Inflammatory macrophage treated with lipopolysaccharide for 4 hours (primary cell): ENCODE data around the gene TMEM98.
"Not testable (repeated sequence)": the region's sequence is repeated elsewhere in the genome, so short reads cannot be mapped to it uniquely, and the experiment has no call there.

Experiments
- DNase-seq: peaks from one replicate; pipeline ENCODE4 v3.0.0-alpha.2; 2020

Gene TMEM98

GRCh38 chr17:32927724-32928585 is at the start of gene TMEM98:
Gene TMEM98 (plus strand): TSS chr17:32928153. CDS start chr17:32931529, 3,376 bp downstream.
- no peak for DNase-seq

GRCh38 chr17:32878211-32878610 is 49.7 kb upstream of the TMEM98 start:
- peak; percentile 82 for DNase-seq

DNA sequence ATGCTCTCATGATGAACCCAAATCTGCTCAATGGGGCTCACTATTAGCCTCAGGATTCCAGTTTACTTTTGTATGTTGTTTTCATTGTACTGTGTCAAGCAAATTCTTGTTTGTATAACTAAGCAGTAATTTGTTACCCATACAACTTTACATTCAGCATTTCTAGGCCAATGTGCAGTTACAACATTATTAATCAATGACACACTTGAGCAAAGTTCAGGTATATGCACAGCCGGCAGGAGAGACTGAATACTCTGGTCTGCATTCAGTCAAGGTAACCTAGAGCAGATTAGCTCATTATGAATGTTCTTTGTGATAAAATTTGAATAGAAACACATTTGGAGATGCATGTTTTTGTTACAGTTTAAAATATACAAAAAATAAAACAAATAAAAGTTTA is 48.8 kb upstream of the TMEM98 start:
- no peak for DNase-seq

GRCh38 chr17:32880671-32881453 is 47.1 kb upstream of the TMEM98 start:
- DNase-seq = peak; percentile 36

- DNase-seq = peak; percentile 23
Observed at GRCh38 chr17:32882029-32882428, 45.9 kb upstream of the TMEM98 start.

DNA sequence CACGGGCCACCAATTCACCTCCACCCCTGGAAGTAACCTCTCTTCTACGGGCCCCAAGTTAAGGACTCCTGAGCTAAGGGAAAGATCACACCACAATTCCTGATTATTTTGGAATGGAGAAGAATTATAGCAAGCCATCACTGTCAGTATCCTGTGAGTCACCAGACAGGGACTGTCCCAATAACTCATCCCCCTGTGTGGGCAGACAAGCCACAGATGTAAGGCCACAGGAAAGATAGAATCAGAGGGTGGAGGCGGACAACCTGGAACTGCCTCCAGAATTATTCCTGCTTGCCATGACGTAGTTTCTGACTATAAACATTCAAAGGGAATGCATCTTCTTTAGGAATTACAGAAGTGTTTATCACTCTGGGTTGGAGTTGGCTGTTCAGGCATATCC is 45.2 kb upstream of the TMEM98 start:
- DNase-seq = peak; percentile 86

GRCh38 chr17:32886951-32887350 is 41.0 kb upstream of the TMEM98 start:
- not testable (repeated sequence) for DNase-seq

GRCh38 chr17:32887410-32887809 is 40.5 kb upstream of the TMEM98 start:
- DNase-seq = not testable (repeated sequence)

GRCh38 chr17:32894245-32894644 is 33.7 kb upstream of the TMEM98 start:
- DNase-seq = no peak

GRCh38 chr17:32896647-32897258 is 31.2 kb upstream of the TMEM98 start:
- DNase-seq = no peak

DNA sequence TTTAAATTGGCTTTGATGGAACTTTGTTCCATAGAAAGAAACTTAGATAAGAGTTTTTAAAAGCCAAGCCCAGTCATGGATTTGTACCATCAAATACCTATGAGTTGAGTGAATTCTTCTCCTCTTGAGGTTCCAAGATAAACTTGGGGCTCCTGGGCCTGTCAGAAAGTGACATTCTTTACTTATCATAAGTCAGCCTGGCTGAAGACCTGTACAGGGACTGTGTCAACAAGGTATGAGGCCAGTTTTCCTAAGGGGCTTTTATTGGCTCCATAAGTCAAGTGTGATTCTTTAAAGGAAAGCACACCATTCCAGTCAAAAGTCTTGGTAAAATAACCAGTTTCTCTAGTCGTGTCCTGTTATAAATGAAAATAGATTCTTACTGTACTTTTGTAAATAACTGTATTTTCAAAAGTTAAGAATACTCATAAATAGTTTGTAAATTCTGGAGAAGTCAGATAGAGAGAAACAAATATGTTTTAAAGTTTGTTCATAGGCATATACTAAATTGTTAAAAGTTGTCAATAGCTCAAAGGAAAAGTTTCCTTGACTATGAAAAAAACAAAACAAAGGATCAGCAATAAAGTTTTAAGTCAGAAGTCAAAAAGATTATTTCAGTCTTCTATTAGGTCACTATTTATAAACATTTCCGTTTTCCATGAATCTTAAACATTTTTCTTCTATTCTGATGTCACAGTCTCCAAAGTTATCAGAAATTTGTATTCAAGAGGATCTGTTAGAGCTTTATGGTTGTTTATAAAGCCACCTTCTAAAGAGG is 28.5 kb upstream of the TMEM98 start:
- DNase-seq = no peak

DNA sequence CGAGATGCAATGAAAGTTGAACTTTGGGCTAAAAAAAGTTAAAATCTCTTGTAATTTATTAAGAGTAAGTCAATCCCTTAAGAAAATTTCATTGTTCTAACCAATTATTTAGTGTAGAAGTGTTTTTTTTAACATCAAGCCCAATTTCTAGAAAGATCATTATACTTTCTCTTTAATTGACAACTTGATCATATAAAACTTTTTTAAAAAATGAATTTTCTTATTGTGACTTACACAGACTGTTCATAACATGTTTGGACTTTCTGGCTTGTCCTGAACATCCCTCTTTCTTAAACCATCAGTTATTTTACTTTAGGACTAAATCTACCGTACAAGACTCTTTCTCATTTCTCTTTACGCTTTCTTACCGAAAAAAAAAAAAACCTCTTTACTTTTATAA is 26.2 kb upstream of the TMEM98 start:
- no peak for DNase-seq

- no peak for DNase-seq
Observed at GRCh38 chr17:32903774-32904673, 23.9 kb upstream of the TMEM98 start.

- no peak for DNase-seq
Observed at GRCh38 chr17:32904891-32905290, 23.1 kb upstream of the TMEM98 start.

GRCh38 chr17:32907583-32907982 is 20.4 kb upstream of the TMEM98 start:
- DNase-seq = no peak

DNA sequence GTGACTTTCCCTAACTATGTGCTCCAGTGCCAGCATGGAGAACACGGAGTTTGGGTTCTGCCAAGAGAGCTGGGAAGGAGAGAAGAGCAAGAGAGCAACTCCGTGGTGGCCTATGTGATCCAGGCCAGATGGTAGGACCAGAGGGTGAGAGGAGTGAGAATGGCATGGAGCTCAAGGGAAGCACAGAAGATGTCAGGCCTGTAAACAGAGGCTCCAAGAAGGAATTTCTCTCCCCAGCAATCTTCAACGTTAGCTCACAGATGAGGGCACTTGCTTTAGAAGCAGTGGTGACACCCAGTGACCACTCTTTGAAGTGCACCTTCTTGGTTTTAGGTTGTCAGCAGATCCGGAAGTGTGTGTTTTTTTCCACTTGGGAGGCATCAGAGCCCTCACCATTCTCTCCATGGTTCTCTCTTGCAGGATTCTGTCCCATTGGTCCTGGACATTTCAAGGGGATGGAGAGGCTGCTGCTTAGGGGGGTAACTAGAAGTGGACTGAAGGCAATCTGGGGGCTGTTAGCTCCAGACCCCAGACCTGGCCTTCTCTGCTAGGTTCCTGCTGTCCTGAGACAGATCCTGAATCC is 18.1 kb upstream of the TMEM98 start:
- DNase-seq = peak; percentile 60

DNA sequence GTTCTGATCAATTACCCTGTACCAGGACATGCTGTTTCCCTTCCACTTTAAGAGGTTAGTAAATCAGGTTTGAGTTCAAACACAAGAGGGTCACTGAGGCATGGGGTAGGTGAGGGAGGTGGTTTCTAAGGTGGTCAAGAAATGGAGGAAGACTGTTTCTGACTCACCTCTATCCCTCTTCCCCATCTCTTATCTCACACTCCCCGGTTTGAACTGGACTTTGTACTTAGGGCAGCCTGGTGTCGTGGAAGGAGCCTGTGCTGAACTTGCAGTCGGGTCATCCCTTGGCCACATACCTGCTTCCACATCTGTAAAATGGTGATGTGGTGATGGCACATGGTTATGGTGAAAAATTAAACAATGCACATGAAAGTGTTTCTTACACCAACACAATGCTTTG is 17.2 kb upstream of the TMEM98 start:
- no peak for DNase-seq

DNA sequence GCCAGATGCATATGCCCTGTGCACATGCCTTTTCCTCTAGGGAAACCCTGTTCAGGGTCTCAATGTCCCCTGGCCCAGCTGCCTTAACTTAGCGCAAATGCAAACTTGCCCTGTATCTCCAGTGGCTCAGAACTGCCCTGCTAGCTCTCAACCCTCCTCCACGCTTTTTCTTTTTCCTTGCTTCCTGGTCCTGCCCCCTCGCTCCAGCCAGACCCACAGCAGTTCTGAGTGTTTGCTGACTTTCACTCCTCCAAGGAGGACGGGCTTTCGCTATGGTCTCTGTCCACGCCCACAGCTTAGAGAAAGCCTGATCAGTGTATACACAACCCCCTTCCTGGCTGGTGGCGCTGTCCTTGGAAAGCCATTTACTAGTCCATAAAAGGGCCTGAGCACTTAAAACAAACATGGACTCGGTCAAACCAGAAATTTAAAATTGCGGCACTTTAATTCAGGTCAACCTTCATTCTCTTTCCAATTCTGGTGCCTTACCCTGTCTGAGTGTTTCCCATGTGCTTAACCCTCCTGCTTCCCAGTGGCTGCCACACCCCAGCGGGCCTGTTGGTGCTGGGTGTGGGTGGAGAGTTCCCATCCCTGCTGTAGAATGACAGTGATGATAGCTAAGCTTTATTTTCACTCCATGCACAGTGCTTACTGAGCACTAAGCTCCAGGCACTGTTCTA is 15.6 kb upstream of the TMEM98 start:
- DNase-seq = no peak

DNA sequence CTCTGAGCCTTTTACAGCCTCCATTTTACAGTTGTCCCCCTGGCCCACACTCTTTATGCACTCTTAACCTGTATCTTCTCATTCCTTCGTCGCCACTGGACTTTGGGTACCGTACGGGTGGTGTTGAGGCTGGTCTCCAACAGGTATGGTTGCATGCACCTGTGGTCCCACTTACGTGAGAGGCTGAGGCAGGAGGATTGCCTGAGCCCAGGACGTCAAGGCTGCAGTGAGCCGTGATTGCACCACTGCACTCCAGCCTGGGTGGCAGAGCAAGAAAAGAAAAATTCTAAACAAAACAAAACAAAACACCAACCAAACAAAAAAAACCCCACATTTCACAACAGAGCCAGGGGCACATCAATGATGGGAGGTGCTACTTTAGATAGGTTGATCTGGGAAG is 14.4 kb upstream of the TMEM98 start:
- DNase-seq = no peak

GRCh38 chr17:32914181-32914580 is 13.8 kb upstream of the TMEM98 start:
- DNase-seq = no peak

GRCh38 chr17:32915245-32915644 is 12.7 kb upstream of the TMEM98 start:
- DNase-seq = no peak
